22Rv1 (cell line): Measurements from ENCODE around the gene AFF1.

Source experiments
- CTCF ChIP-seq: fragments of 450-650 bp; IDR thresholded peaks from 2 replicates; pipeline ENCODE4 v1.5.1; 2017; ENCODE audit warnings: mild to moderate bottlenecking
- ZFX ChIP-seq: fragments of 450-650 bp; IDR thresholded peaks from 2 replicates; pipeline ENCODE4 v1.6.1; 2017; ENCODE audit warnings: antibody characterized with exemption, borderline replicate concordance

DNA sequence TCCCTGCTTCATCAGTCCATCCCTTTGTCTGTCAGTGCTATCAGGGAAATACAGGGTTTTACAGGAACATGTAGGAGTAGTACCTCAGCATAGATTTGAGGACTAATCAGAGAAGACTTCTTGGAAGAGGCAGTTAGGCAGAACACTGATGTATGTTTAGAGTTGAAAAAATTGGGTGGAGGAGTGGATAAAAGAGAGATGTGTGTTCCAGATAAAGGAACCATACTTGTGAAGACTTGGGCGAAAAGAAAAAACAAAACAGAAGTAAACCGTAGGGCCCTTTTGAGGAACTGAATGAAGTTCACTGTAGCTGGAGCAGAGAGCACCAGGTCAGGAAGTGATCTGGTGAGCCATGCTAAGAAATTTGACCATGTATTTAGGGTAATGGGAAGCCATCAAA lies 32.3 kb downstream of the AFF1 start:
- no peak for TF ChIP-seq CTCF
- no peak for TF ChIP-seq ZFX
